BLaER1 treated with 17β-estradiol and CSF1 and Interleukin-3, amounts not matched to agents 10 nM and 100 nM (cell line): ENCODE data around the gene KCNH6.

Experiments
- H3K27ac ChIP-seq, 11 experiments: shearing (Covaris generic); formaldehyde crosslinking; 2 replicates each; pipeline ENCODE4 v1.8.1; 2022
- H3K27me3 ChIP-seq, 11 experiments: shearing (Covaris generic); formaldehyde crosslinking; 2 replicates each; pipeline ENCODE4 v1.8.1; 2022
- H3K36me3 ChIP-seq, 11 experiments: shearing (Covaris generic); formaldehyde crosslinking; 2 replicates each; pipeline ENCODE4 v1.8.1; 2022
- H3K4me1 ChIP-seq, 10 experiments: shearing (Covaris generic); formaldehyde crosslinking; 2 replicates each; pipeline ENCODE4 v1.8.1; 2022
- H3K4me2 ChIP-seq, 11 experiments: shearing (Covaris generic); formaldehyde crosslinking; 2 replicates each; pipeline ENCODE4 v1.8.1; 2022
- H3K4me3 ChIP-seq, 10 experiments: shearing (Covaris generic); formaldehyde crosslinking; 2 replicates each; pipeline ENCODE4 v1.8.1; 2022
- H3K9ac ChIP-seq, 11 experiments: shearing (Covaris generic); formaldehyde crosslinking; 2 replicates each; pipeline ENCODE4 v1.8.1; 2022
- H3K9me3 ChIP-seq, 11 experiments: shearing (Covaris generic); formaldehyde crosslinking; replicated peaks in 1 of 11; 2 replicates each; pipeline ENCODE4 v1.8.1; 2022
- H4K20me1 ChIP-seq, 11 experiments: shearing (Covaris generic); formaldehyde crosslinking; 2 replicates each; pipeline ENCODE4 v1.8.1; 2022
- Cebpa-rat ChIP-seq, 11 experiments: shearing (Covaris generic); IDR thresholded peaks; 2 replicates each; pipeline ENCODE4 v1.8.1; 2022

The KCNH6 gene

GRCh38 chr17:63538693-63539595, 15.8 kb downstream of the KCNH6 start:
- no peaks in the 10 kb centered on the region for H3K9me3 ChIP-seq
- TF ChIP-seq Cebpa-rat (IDR thresholded peaks at IDR 0.05): no peak
- H3K4me3 ChIP-seq: no peak overlapping the region
- no peaks in the 10 kb centered on the region; a peak in 2 of 22 replicates for H4K20me1 ChIP-seq
- no peak overlapping the region for H3K9ac ChIP-seq
- no peak overlapping the region for H3K4me2 ChIP-seq
- no peaks in the 10 kb centered on the region for H3K36me3 ChIP-seq
- H3K27me3 ChIP-seq: peaks cover 14 to 29% (median 23%) of the 10 kb centered on the region in 11 experiments; a peak in 21 of 22 replicates
- peaks cover 0 to 23% (median 18%) of the 10 kb centered on the region in 10 experiments; a peak in 16 of 20 replicates for H3K4me1 ChIP-seq
- H3K27ac ChIP-seq: no peak overlapping the region

GRCh38 chr17:63540590-63540989, 17.4 kb downstream of the KCNH6 start:
- H3K36me3 ChIP-seq: no peaks in the 10 kb centered on the region
- peaks cover 0 to 28% (median 21%) of the 10 kb centered on the region in 10 experiments; a peak in 16 of 20 replicates for H3K4me1 ChIP-seq
- H4K20me1 ChIP-seq: no peaks in the 10 kb centered on the region; a peak in 2 of 22 replicates
- H3K4me2 ChIP-seq: peak overlapping the region in 8 of 11 experiments; percentile 7 to 52 (median 43); a peak in 11 of 22 replicates
- no peaks in the 10 kb centered on the region for H3K9me3 ChIP-seq
- H3K9ac ChIP-seq: no peak overlapping the region
- TF ChIP-seq Cebpa-rat (IDR thresholded peaks at IDR 0.05): no peak
- H3K4me3 ChIP-seq: no peak overlapping the region
- H3K27ac ChIP-seq: no peak overlapping the region
- H3K27me3 ChIP-seq: peaks cover 14 to 29% (median 23%) of the 10 kb centered on the region in 11 experiments; a peak in 21 of 22 replicates

- H3K36me3 ChIP-seq: no peaks in the 10 kb centered on the region
- H4K20me1 ChIP-seq: no peaks in the 10 kb centered on the region; a peak in 1 of 22 replicates
- H3K9me3 ChIP-seq: no peaks in the 10 kb centered on the region
- H3K4me3 ChIP-seq: no peak overlapping the region
- H3K27me3 ChIP-seq: peaks cover 14 to 26% (median 23%) of the 10 kb centered on the region in 11 experiments; a peak in 21 of 22 replicates
- no peak overlapping the region for H3K9ac ChIP-seq
- TF ChIP-seq Cebpa-rat (IDR thresholded peaks at IDR 0.05): no peak
- peaks cover 0 to 28% (median 20%) of the 10 kb centered on the region in 10 experiments; a peak in 16 of 20 replicates for H3K4me1 ChIP-seq
- H3K27ac ChIP-seq: no peak overlapping the region
- H3K4me2 ChIP-seq: no peak overlapping the region
Observed at GRCh38 chr17:63542218-63542545, 19.0 kb downstream of the KCNH6 start.

GRCh38 chr17:63542942-63543821, 20.0 kb downstream of the KCNH6 start:
- Histone ChIP-seq H3K4me3 (no peak overlapping the region), H3K4me1 (peaks cover 0 to 28% (median 20%) of the 10 kb centered on the region in 10 experiments; a peak in 16 of 20 replicates), H3K9ac (no peak overlapping the region), H3K9me3 (no peaks in the 10 kb centered on the region), H3K27me3 (peaks cover 8 to 16% (median 13%) of the 10 kb centered on the region in 11 experiments; a peak in 21 of 22 replicates), H4K20me1 (no peaks in the 10 kb centered on the region), H3K27ac (peak overlapping the region in 2 of 11 experiments; percentile 5 to 10; a peak in 1 of 22 replicates), H3K4me2 (peak overlapping the region in 8 of 11 experiments; percentile 9 to 49 (median 30); a peak in 9 of 22 replicates), H3K36me3 (no peaks in the 10 kb centered on the region)
- no peak for TF ChIP-seq Cebpa-rat (IDR thresholded peaks at IDR 0.05)

- Histone ChIP-seq H4K20me1 (no peaks in the 10 kb centered on the region), H3K4me3 (no peak overlapping the region), H3K4me2 (peak overlapping the region in 8 of 11 experiments; percentile 9 to 49 (median 30); a peak in 12 of 22 replicates), H3K9ac (peak overlapping the region in 1 of 11 experiments; percentile 14; a peak in 2 of 22 replicates), H3K4me1 (peaks cover 4 to 31% (median 24%) of the 10 kb centered on the region in 10 experiments), H3K27ac (peak overlapping the region in 3 of 11 experiments; percentile 5 to 25 (median 10); a peak in 3 of 22 replicates), H3K9me3 (no peaks in the 10 kb centered on the region), H3K27me3 (peaks cover under 1 to 8% (median 6%) of the 10 kb centered on the region in 11 experiments; a peak in 16 of 22 replicates), H3K36me3 (no peaks in the 10 kb centered on the region)
- no peak for TF ChIP-seq Cebpa-rat (IDR thresholded peaks at IDR 0.05)
Observed at GRCh38 chr17:63543822-63544420, 20.8 kb downstream of the KCNH6 start.

GRCh38 chr17:63544467-63545301, 21.5 kb downstream of the KCNH6 start:
- peaks cover 0 to under 1% (median 0%) of the 10 kb centered on the region in 11 experiments; a peak in 3 of 22 replicates for H3K27me3 ChIP-seq
- no peak overlapping the region; a peak in 1 of 22 replicates for H3K9ac ChIP-seq
- no peaks in the 10 kb centered on the region for H3K9me3 ChIP-seq
- H3K27ac ChIP-seq: no peak overlapping the region
- no peak for TF ChIP-seq Cebpa-rat (IDR thresholded peaks at IDR 0.05)
- peaks cover 12 to 39% (median 32%) of the 10 kb centered on the region in 10 experiments for H3K4me1 ChIP-seq
- H3K4me3 ChIP-seq: no peak overlapping the region
- H3K4me2 ChIP-seq: peak overlapping the region in 6 of 11 experiments; percentile 9 to 49 (median 38); a peak in 10 of 22 replicates
- H4K20me1 ChIP-seq: no peaks in the 10 kb centered on the region
- H3K36me3 ChIP-seq: no peaks in the 10 kb centered on the region

GRCh38 chr17:63546308-63547082, 23.3 kb downstream of the KCNH6 start:
- Histone ChIP-seq H3K9ac (no peak overlapping the region), H3K9me3 (no peaks in the 10 kb centered on the region), H3K27me3 (no peaks in the 10 kb centered on the region), H3K4me3 (no peak overlapping the region), H3K36me3 (no peaks in the 10 kb centered on the region), H3K27ac (no peak overlapping the region), H3K4me2 (no peak overlapping the region), H3K4me1 (peaks cover 10 to 30% (median 24%) of the 10 kb centered on the region in 10 experiments), H4K20me1 (peaks cover 3 to 8% (median 3%) of the 10 kb centered on the region in 11 experiments; a peak in 18 of 22 replicates)
- no peak for TF ChIP-seq Cebpa-rat (IDR thresholded peaks at IDR 0.05)
